HG03439 (cell line): ENCODE results near the gene BTNL8.
A peak's percentile ranks its signal among the peaks of the same experiment; 100 is the strongest.

Experiments
- ATAC-seq: cut with Tn5 transposase; IDR thresholded peaks from one replicate; pipeline ENCODE4 v1.9.1; 2021; ENCODE audit warnings: mild to moderate bottlenecking, moderate library complexity; ENCODE audit not compliant: unreplicated experiment

Gene BTNL8

GRCh38 chr5:180959661-180960060 lies 60.7 kb downstream of the BTNL8 start:
- ATAC-seq: no peak

GRCh38 chr5:180960209-180960608 lies 61.2 kb downstream of the BTNL8 start:
- ATAC-seq: no peak

GRCh38 chr5:180969406-180969805 lies 70.4 kb downstream of the BTNL8 start:
- ATAC-seq: no peak

- ATAC-seq: no peak
These were observed 71.4 kb downstream of the BTNL8 start for GRCh38 chr5:180970336-180970735.

- no peak for ATAC-seq
These were observed 71.9 kb downstream of the BTNL8 start for GRCh38 chr5:180970875-180971274.

GRCh38 chr5:180974612-180975315 lies 75.8 kb downstream of the BTNL8 start:
- ATAC-seq: no peak

GRCh38 chr5:180975338-180975737 lies 76.4 kb downstream of the BTNL8 start:
- ATAC-seq: peak; percentile 91

- ATAC-seq: no peak
These were observed 77.6 kb downstream of the BTNL8 start for GRCh38 chr5:180976518-180976917.

GRCh38 chr5:180977852-180978251 lies 78.9 kb downstream of the BTNL8 start:
- ATAC-seq: no peak

GRCh38 chr5:180982008-180982741 lies 83.2 kb downstream of the BTNL8 start:
- ATAC-seq: no peak

- ATAC-seq: no peak
These were observed 89.1 kb downstream of the BTNL8 start for GRCh38 chr5:180988016-180988415.

- ATAC-seq: no peak
These were observed 89.6 kb downstream of the BTNL8 start, which contains the start of gene BTNL3 for GRCh38 chr5:180988592-180988991. Gene BTNL3, plus strand, starts transcription at chr5:180988846. Its CDS starts 183 bp downstream, at chr5:180989029.

- ATAC-seq: peak; percentile 46
These were observed 91.3 kb downstream of the BTNL8 start for GRCh38 chr5:180990086-180990881.

- ATAC-seq: no peak
These were observed 91.9 kb downstream of the BTNL8 start for GRCh38 chr5:180990882-180991242.
